GM23338 (cell line): ENCODE measurements around the gene NKAIN2.

Experiments used
- EZH2 ChIP-seq: fragments of 200-600 bp; sonication (generic); IDR thresholded peaks from one replicate; pipeline ENCODE4 v1.8.0; 2017; ENCODE audit warnings: antibody characterized with exemption, mild to moderate bottlenecking, low read depth; ENCODE audit not compliant: unreplicated experiment
- EZH2phosphoT487 ChIP-seq: fragments of 200-600 bp; sonication (generic); IDR thresholded peaks from one replicate; pipeline ENCODE4 v1.8.1; 2018; ENCODE audit warnings: antibody characterized with exemption; ENCODE audit not compliant: unreplicated experiment
- JUNB ChIP-seq: IDR thresholded peaks from one replicate; pipeline ENCODE4 v1.6.1; 2016; ENCODE audit warnings: antibody characterized with exemption; ENCODE audit not compliant: unreplicated experiment
- NANOG ChIP-seq: IDR thresholded peaks from 2 replicates; pipeline ENCODE4 v1.6.1; 2016; ENCODE audit warnings: antibody characterized with exemption, borderline replicate concordance
- POLR2AphosphoS5 ChIP-seq: IDR thresholded peaks from 2 replicates; pipeline ENCODE4 v1.6.1; 2016; ENCODE audit warnings: antibody characterized with exemption, low read depth
- TF ChIP-seq, protein P1 (sequence below), 2 experiments: fragments of 200-600 bp in 1 of 2; sonication (generic) in 1 of 2; conservative IDR thresholded peaks; 2 replicates each; pipeline versions ENCODE4 v1.5.1 to v1.6.1; 2016 to 2017; ENCODE audit warnings: antibody characterized with exemption in 2 of 2, low read depth in 2 of 2, mild to moderate bottlenecking in 2 of 2, moderate library complexity in 1 of 2

DNA sequence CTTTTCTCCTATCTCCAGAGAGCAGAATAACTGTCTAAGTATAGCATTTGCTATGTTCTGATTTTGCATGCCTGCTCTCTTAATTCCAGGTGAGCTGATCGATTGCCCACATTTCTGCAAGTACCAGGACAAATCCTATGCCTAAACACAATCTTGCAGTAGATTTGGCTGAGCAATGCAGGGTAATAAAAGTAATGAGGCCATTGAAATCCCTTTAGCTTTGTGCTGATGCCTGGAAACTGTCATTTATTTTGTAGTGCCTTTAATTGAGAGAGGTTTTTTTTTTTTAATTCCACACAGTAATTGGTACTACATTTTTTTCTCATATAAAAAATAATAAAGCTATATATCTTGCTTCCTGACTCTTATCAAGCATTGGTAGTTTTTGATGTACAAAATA is 252.3 kb downstream of the NKAIN2 start:
- TF ChIP-seq, protein P1, sequence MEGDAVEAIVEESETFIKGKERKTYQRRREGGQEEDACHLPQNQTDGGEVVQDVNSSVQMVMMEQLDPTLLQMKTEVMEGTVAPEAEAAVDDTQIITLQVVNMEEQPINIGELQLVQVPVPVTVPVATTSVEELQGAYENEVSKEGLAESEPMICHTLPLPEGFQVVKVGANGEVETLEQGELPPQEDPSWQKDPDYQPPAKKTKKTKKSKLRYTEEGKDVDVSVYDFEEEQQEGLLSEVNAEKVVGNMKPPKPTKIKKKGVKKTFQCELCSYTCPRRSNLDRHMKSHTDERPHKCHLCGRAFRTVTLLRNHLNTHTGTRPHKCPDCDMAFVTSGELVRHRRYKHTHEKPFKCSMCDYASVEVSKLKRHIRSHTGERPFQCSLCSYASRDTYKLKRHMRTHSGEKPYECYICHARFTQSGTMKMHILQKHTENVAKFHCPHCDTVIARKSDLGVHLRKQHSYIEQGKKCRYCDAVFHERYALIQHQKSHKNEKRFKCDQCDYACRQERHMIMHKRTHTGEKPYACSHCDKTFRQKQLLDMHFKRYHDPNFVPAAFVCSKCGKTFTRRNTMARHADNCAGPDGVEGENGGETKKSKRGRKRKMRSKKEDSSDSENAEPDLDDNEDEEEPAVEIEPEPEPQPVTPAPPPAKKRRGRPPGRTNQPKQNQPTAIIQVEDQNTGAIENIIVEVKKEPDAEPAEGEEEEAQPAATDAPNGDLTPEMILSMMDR (conservative IDR thresholded peaks at IDR 0.05; ENCODE audit: low read depth in 2 of 2) = no peak
- TF ChIP-seq EZH2 = no peak
- no peak for TF ChIP-seq POLR2AphosphoS5
- no peak for TF ChIP-seq NANOG
- no peak for TF ChIP-seq EZH2phosphoT487
- TF ChIP-seq JUNB = no peak
